Stimulated activated CD8-positive, alpha-beta memory T cell treated with anti-CD3 and anti-CD28 coated beads, Interleukin-7, amount 100 ng/mL, for 4 hours (primary cell): ENCODE measurements around the gene PPP1R13B.
"Not testable (repeated sequence)": the region's sequence is repeated elsewhere in the genome, so short reads cannot be mapped to it uniquely, and the experiment has no call there.

ENCODE experiments used
- DNase-seq, 2 donors: peaks; one replicate each; pipeline ENCODE4 v3.0.0-alpha.2; 2020; ENCODE audit warnings: low read depth in 2 of 2

PPP1R13B gene

GRCh38 chr14:103861413-103862392 is 14.3 kb upstream of the PPP1R13B start:
- no peak for DNase-seq

- DNase-seq, result no peak
Observed at GRCh38 chr14:103859416-103860202, 12.2 kb upstream of the PPP1R13B start.

- DNase-seq, result no peak
Observed at GRCh38 chr14:103858063-103858781, 10.8 kb upstream of the PPP1R13B start.

DNA sequence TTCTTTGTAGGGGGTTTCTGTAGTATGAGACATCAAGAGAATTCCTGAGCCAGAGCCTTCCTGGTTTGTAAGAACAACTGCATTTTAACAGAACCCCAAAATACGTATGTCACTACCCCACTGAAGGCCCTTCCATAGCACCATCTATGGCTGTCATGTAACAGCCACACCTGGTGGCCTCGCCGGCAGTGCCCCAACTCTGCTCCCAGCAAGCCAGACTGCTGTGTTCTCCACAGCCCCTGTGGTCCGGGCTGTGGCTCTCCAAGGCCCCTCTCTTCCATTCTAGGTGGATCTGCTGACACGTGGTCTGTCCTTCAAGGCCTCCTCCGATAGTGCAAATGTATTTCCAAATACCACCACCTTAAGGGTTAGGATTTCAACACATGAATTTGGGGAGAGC is 9.9 kb upstream of the PPP1R13B start:
- DNase-seq, result no peak

DNA sequence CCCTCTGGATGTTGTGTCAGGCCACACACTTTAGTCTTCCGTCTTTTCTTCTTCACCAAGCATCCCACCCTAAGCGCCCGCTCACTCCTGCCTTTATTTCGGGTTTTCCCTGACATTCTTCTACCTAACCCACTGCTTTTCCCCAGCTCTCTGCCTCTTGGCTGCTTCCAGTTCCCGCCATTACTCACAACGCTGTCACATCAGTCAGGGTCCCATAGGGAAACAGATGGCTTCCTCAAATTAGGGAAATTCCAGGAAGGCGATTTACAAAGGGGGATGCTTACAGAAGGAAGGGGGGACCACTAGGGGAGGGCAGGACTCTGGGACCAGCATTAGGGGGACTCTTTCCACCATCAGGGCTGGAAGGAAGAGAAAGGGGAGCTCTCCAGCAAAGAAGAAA is 9.2 kb upstream of the PPP1R13B start:
- no peak for DNase-seq

GRCh38 chr14:103856105-103856504 is 8.7 kb upstream of the PPP1R13B start:
- DNase-seq, result no peak

DNA sequence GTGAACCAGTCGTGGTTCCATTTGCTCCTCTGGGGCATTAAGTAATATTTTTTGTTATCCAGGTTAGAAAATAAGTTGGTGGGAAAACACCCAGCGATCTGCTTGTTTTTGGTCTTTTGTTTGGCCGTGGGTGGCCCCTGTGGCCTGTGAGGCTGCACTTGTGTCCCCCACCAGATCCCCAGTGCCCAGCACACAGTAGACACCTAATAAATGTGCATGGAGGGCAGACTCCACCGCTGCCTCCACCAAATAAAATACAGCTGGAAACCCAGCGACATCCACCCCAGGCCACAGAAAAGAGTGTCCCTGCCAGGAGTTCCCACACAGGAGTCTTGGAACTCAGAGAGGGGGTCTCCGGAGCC is 8.3 kb upstream of the PPP1R13B start:
- no peak for DNase-seq

DNA sequence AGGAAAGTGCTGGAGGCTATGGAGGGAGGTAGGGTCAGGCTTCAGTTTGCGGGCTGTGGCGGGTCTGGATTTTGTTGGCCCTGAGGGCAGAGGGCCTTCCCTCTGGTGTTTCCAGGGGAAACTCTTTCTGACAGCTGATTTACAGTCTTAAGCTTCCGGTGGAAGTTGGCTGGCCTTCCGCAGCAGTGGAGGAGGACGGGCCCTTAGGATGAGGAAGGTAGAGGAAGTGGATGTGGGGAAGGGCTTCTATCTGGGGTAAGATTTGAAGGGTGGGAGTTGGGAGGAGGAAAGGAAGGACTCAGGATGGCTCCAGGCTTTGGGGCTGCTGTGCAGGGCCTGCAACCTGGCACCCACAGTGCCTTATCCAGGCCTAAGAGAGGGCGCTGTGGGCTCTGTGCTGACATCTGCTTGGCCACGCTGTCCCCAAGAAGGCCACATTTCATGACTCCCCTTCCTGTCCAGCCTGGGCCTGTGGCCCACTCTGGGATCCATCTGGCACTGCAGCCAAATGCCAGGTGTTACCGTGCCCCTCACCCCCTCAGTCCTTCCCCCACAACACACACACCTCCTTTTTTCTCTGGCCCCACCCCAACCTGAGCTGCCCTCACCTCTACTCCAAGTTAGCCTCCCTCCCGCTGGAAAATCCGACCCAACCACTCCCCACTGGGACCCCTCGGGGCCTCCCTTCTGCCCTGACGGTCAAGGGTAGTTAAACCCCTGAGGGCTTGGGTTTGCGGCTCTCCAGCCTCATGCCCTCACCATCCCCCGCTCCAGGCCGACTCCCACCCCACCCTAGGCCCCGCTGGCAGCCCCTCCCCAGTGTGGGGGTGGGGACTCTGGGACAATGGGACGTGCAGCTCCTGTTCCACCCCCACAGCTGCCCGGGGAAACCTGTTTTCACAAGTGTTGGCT is 7.7 kb upstream of the PPP1R13B start:
- DNase-seq, result no peak

DNA sequence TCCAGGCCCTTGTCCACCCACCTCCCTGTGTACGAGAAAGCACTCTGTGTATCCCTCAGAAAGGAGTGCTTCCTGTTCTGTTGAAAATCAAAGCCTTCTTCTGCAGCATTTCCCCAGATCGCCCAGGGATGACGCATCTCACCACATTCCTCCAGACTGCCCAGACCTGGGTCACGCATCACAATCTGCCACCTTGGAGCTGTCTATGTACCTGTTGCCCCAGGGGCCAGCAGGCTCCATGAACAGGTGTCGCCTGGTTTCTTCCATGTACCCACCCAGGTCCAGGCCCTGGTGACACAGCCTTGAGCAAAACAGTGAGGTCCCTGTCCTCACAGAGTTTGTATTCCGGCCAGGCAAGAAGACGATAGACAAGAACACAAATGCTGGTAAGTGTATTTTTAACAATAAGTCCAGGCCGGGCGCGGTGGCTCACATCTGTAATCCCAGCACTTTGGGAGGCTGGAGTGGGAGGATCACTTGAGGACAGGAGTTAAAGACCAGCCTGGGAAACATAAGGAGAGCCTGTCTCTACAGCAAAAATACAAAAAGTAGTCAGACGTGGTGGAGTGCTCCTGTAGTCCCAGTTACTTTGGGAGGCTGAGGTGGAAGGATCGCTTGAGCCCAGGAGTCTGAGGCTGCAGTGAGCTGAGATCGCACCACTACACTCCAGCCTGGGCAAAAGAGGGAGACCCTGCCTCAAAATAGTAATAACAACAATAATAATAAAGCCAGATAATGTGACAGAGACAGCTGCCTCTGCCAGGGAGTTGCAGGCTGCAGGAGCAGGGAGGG is 6.8 kb upstream of the PPP1R13B start:
- no peak for DNase-seq

DNA sequence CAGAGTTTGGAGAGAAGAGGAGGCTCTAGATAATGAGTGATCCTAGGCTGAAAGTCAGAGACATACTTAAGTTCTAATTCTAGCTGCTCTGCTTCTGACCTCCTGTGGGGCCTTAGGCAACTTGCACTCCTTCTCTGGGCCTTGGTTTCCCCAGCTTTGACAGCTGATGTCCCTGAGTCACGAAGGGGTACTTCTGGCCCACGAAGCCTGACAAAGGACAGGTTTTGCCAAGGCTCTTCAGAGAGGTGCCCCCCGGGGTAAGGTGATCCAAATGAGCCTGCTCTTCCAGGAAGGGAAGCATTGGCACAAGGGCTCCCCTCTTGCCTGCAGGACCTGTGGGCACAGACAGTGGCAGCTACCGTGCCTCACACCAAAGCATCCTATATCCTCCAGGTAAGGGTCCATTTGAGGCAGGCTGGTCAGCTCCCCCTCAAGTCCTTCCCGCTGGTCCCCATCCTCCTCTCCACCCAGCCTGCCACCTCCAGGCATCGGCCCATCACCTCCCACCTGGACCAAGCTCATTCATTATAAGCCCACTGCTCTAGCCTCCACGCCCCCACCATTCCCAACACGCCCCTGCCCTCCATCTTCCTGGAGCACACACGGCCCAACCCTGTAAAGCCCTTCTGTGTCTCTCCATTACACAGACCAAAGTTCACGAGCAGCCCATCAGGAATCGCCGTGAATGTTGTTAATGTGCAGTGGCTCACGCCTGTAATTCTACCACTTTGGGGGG is 1.9 kb upstream of the PPP1R13B start:
- DNase-seq, result no peak

GRCh38 chr14:103848175-103849077 is 1.1 kb upstream of the PPP1R13B start:
- DNase-seq, result no peak

- DNase-seq, result peak in 1 of 2 donors; percentile 23
Observed at GRCh38 chr14:103846543-103847450, 578 bp downstream of the PPP1R13B start.

DNA sequence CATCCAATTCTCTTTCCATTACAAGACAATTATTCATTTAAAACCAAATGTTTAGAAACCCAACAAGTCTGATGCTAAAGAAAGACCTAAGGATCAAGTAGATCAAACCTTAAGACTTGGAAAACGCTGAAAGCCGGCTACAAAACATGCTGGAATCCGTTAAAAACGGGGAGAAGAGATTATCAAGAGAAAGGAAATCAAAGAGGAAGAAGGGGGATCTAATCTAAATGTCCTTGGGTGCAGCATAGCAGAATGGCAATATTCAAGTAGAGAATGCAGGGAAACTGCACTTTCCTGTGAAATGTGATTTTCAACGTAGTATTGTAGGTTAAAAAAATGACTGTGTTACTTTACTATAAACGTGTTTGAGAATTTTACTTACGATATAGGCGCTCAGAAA is 1.3 kb downstream of the PPP1R13B start:
- DNase-seq, result no peak

DNA sequence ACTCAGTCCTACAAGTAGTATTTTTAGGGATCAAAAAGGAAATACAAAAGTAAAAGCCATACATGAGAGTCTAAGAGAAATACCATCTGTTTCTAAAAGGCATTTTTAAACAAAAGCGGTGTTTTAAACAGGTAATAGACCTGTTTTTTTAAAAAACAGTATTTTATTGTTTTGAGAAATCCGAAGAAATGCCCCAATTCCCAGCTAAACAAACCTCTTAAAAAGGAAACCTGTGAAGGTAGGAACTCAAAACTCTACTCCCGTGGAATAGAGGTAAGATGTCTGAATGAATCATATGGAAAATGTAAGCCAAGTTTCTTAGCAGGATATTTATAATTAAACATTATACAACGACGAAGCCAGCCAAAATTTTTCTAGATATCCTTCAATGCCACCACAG is 2.0 kb downstream of the PPP1R13B start:
- no peak for DNase-seq

GRCh38 chr14:103841265-103841664 is 6.1 kb downstream of the PPP1R13B start:
- not testable (repeated sequence) for DNase-seq

- no peak for DNase-seq
Observed at GRCh38 chr14:103840014-103840413, 7.4 kb downstream of the PPP1R13B start.

DNA sequence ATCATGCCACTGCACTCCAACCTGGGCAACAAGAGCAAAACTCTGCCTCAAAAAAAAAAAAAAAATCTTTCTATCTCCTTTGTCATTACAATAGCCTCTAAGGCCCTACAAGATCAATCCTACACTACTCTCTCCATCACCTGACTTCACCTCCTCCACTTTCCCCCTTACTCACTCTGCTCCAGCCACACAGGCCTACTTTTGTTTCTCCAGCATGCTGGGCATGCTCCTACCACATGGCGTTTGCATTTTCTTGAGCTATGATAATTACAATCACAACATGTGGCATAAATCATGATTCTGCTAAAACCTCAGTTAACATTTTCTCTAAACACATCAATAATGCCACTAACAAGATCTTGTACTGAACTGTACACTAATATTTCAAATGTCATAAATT is 7.8 kb downstream of the PPP1R13B start:
- DNase-seq, result no peak
